K562 (cell line): Measurements from ENCODE around the gene IFFO2. TPM values are rescaled to one million over a fixed set of nuclear protein-coding genes. Genes with fewer than 3 reads are reported as not detected.
A peak's percentile ranks its signal among the peaks of the same experiment; 100 is the strongest.

ENCODE experiments used
- BACH1 ChIP-seq: fragments of 200-800 bp; sonication (Bioruptor generic); IDR thresholded peaks from 2 replicates; pipeline ENCODE4 v1.6.1; 2016; ENCODE audit warnings: missing genetic modification characterization, missing compliant biosample characterization
- CHD4 ChIP-seq: fragments of 200-600 bp; sonication (generic); IDR thresholded peaks from 3 replicates; pipeline ENCODE4 v1.6.1; 2012; ENCODE audit warnings: low read depth, mild to moderate bottlenecking, mixed read lengths, low read length, inconsistent platforms; ENCODE audit not compliant: insufficient read depth, insufficient replicate concordance, poor library complexity, severe bottlenecking
- DPF2 ChIP-seq: fragments of 450-650 bp; IDR thresholded peaks from 2 replicates; pipeline ENCODE4 v1.6.1; 2016
- FOXA3 ChIP-seq, 2 experiments: fragments of 450-650 bp in 1 of 2; sonication (generic) in 1 of 2; formaldehyde crosslinking; IDR thresholded peaks in 1 of 2; conservative IDR thresholded peaks in 1 of 2; 2 replicates each; pipeline versions ENCODE4 v1.4.0 to v1.8.0; 2020 to 2022; ENCODE audit warnings: mild to moderate bottlenecking in 2 of 2, missing genetic modification reagents in 1 of 2
- MYBL2 ChIP-seq, 2 experiments: fragments of 450-650 bp in 1 of 2; sonication (generic) in 1 of 2; formaldehyde crosslinking in 1 of 2; IDR thresholded peaks; 2 replicates each; pipeline versions ENCODE4 v1.6.1 to v1.8.1; 2017 to 2022; ENCODE audit warnings: borderline replicate concordance in 1 of 2, inconsistent platforms in 1 of 2, low read depth in 1 of 2, mild to moderate bottlenecking in 1 of 2, missing genetic modification reagents in 1 of 2, moderate library complexity in 1 of 2
- NCOA1 ChIP-seq: fragments of 450-650 bp; IDR thresholded peaks from 2 replicates; pipeline ENCODE4 v1.6.1; 2016; ENCODE audit warnings: low read depth
- PHB2 ChIP-seq: fragments of 450-650 bp; IDR thresholded peaks from 2 replicates; pipeline ENCODE4 v1.6.1; 2017; ENCODE audit warnings: low read depth
- XRCC5 ChIP-seq: fragments of 200-400 bp; formaldehyde crosslinking; IDR thresholded peaks from 2 replicates; pipeline ENCODE4 v1.6.1; 2017; ENCODE audit warnings: low read depth, mild to moderate bottlenecking, low read length
- ZBTB2 ChIP-seq: fragments of 450-650 bp; IDR thresholded peaks from 2 replicates; pipeline ENCODE4 v1.6.1; 2016; ENCODE audit warnings: antibody characterized with exemption
- ZNF407 ChIP-seq: fragments of 450-650 bp; IDR thresholded peaks from 2 replicates; pipeline ENCODE4 v1.6.1; 2016; ENCODE audit warnings: low read depth
- ZNF511 ChIP-seq: sonication (generic); formaldehyde crosslinking; IDR thresholded peaks from 2 replicates; pipeline ENCODE4 v1.8.0; 2022; ENCODE audit warnings: mild to moderate bottlenecking, missing genetic modification reagents
- ZNF695 ChIP-seq: fragments of 450-650 bp; formaldehyde crosslinking; IDR thresholded peaks from 2 replicates; pipeline ENCODE4 v1.4.0; 2020; ENCODE audit warnings: mild to moderate bottlenecking, moderate library complexity
- polyA plus RNA-seq, 8 experiments: library from polyadenylated mRNA; depleted of rRNA in 4 of 8; stranded (reverse) in 5 of 8; unstranded in 3 of 8; fragments of >200 nt; fragmentation: Nextera tagmentation in 2 of 8; fragmentation: Illumina TruSeq in 1 of 8; extraction: Ambion mirVana in 2 of 8; extraction: Trizol in 1 of 8; gene quantifications; 2 replicates each; pipeline versions ENCODE4 v1.2.1 to v1.2.3, GENCODE V29; 2011 to 2014; ENCODE audit warnings: inconsistent platforms in 1 of 8, missing spikeins in 1 of 8
- total RNA-seq, 7 experiments: library from RNA; depleted of rRNA in 6 of 7; stranded (reverse); fragments of >200 nt in 6 of 7; fragmentation: Illumina TruSeq in 2 of 7; extraction: Trizol in 2 of 7; gene quantifications; 2 replicates each; pipeline versions ENCODE4 v1.2.1 to v1.2.3, GENCODE V29; 2011 to 2021; ENCODE audit warnings: low replicate concordance in 1 of 7

The IFFO2 gene
- total and polyA plus RNA-seq, 9 of the 15 experiments (the other 6 are each of a cell fraction or from before 2014, with no cell fraction given) = 0.15 to 1.0 (median 0.44) TPM; not detected in 2

GRCh38 chr1:18907021-18907916 is 49.2 kb downstream of the IFFO2 start (continued):
- no peak for TF ChIP-seq ZNF407
- TF ChIP-seq MYBL2 (IDR thresholded peaks at IDR 0.05; ENCODE audit: low read depth) = no peak
- TF ChIP-seq MYBL2 (CRISPR knock-in tag; IDR thresholded peaks at IDR 0.05; ENCODE audit: borderline replicate concordance) = no peak
- no peak; the same call in 1 of the 2 replicates for TF ChIP-seq BACH1 (tag)
- 0 out of 2 replicates have a peak, but pooled peaks have one; percentile 31 for TF ChIP-seq ZNF695
- no peak for TF ChIP-seq ZNF511 (CRISPR knock-in tag)
- 0 out of 2 replicates have a peak, but pooled peaks have one; percentile 69 for TF ChIP-seq XRCC5
- no peak for TF ChIP-seq PHB2
- TF ChIP-seq ZBTB2 = peak; percentile 28; the same call in 1 of the 2 replicates
- TF ChIP-seq CHD4 = no peak
- TF ChIP-seq FOXA3 (CRISPR knock-in tag; conservative IDR thresholded peaks at IDR 0.05 in 1 of 2, IDR thresholded peaks at IDR 0.05 in 1 of 2) = no peak
- no peak for TF ChIP-seq NCOA1
- TF ChIP-seq DPF2 = peak; percentile 58
